Breast epithelium (tissue), 4 donors: Measurements from ENCODE around the gene OGFR. TPM values are rescaled to one million over a fixed set of nuclear protein-coding genes. Genes with fewer than 3 reads are reported as not detected.
A peak's percentile ranks its signal among the peaks of the same experiment; 100 is the strongest.

Source experiments
- DNase-seq, 2 donors: peaks; one replicate each; pipeline ENCODE4 v3.0.0-alpha.2; 2019; ENCODE audit warnings: low spot score in 2 of 2
- H3K27ac ChIP-seq, 2 donors: fragments of 200-600 bp; sonication (generic) in 1 of 2; one replicate each; pipeline ENCODE4 v1.5.1; 2016 to 2019; ENCODE audit warnings: mild to moderate bottlenecking in 1 of 2
- H3K27me3 ChIP-seq, 2 donors: fragments of 200-600 bp; sonication (generic) in 1 of 2; one replicate each; pipeline versions ENCODE4 v1.5.1 to v1.6.0; 2017 to 2019; ENCODE audit warnings: control low read depth in 1 of 2, mild to moderate bottlenecking in 1 of 2
- H3K36me3 ChIP-seq: fragments of 200-600 bp; one replicate; pipeline ENCODE4 v1.5.1; 2019
- H3K4me1 ChIP-seq, 2 donors: fragments of 200-600 bp; sonication (generic); one replicate each; pipeline ENCODE4 v1.5.1; 2016 to 2019; ENCODE audit warnings: control low read depth in 1 of 2
- H3K4me3 ChIP-seq, 3 donors: fragments of 200-600 bp; sonication (generic); 1 replicate in 2 of 3; 2 replicates in 1 of 3; pipeline ENCODE4 v1.5.1; 2016 to 2019; ENCODE audit warnings: mild to moderate bottlenecking in 3 of 3, moderate library complexity in 2 of 3
- H3K9me3 ChIP-seq, 2 donors: fragments of 200-600 bp; sonication (generic) in 1 of 2; one replicate each; pipeline ENCODE4 v1.5.1; 2016 to 2019; ENCODE audit warnings: control low read depth in 1 of 2
- POLR2A ChIP-seq: fragments of 450-650 bp; IDR thresholded peaks from one replicate; pipeline ENCODE4 v1.6.1; 2016; ENCODE audit warnings: antibody characterized with exemption, mild to moderate bottlenecking, moderate library complexity
- POLR2AphosphoS5 ChIP-seq, 3 donors: sonication (generic); formaldehyde crosslinking; IDR thresholded peaks; one replicate each; pipeline ENCODE4 v1.6.1; 2017; ENCODE audit warnings: antibody characterized with exemption in 3 of 3
- intact Hi-C: fragments of 100-400 bp; cut with DNase I; formaldehyde crosslinking; loops from one replicate; pipeline ENCODE4 v1.15.1; 2023; ENCODE audit warnings: low total_unique reads
- total RNA-seq, 3 donors: library from RNA; depleted of rRNA; stranded (reverse); fragments of >200 nt; gene quantifications; one replicate each; pipeline ENCODE4 v1.1.0, GENCODE V29; 2016
- TF ChIP-seq, protein P1 (sequence below), 3 donors: fragments of 450-650 bp; IDR thresholded peaks; one replicate each; pipeline ENCODE4 v1.5.1; 2016 to 2017; ENCODE audit warnings: antibody characterized with exemption in 3 of 3, mild to moderate bottlenecking in 3 of 3, moderate library complexity in 3 of 3

Gene OGFR
- total RNA-seq, 3 donors from 2014 or later = 38.5 to 45.3 (median 44.2) TPM

GRCh38 chr20:62772990-62773844 is 31.4 kb upstream of the OGFR start:
- H3K4me3 ChIP-seq = no peak overlapping the region
- no peak for DNase-seq
- H3K27me3 ChIP-seq = peaks cover 0 to 28% of the 10 kb centered on the region in 2 donors
- H3K27ac ChIP-seq = peak overlapping the region in 1 of 2 donors; percentile 3
- TF ChIP-seq POLR2A = no peak
- TF ChIP-seq POLR2AphosphoS5 (IDR thresholded peaks at IDR 0.05) = no peak
- TF ChIP-seq, protein P1, sequence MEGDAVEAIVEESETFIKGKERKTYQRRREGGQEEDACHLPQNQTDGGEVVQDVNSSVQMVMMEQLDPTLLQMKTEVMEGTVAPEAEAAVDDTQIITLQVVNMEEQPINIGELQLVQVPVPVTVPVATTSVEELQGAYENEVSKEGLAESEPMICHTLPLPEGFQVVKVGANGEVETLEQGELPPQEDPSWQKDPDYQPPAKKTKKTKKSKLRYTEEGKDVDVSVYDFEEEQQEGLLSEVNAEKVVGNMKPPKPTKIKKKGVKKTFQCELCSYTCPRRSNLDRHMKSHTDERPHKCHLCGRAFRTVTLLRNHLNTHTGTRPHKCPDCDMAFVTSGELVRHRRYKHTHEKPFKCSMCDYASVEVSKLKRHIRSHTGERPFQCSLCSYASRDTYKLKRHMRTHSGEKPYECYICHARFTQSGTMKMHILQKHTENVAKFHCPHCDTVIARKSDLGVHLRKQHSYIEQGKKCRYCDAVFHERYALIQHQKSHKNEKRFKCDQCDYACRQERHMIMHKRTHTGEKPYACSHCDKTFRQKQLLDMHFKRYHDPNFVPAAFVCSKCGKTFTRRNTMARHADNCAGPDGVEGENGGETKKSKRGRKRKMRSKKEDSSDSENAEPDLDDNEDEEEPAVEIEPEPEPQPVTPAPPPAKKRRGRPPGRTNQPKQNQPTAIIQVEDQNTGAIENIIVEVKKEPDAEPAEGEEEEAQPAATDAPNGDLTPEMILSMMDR (IDR thresholded peaks at IDR 0.05) = no peak
- H3K9me3 ChIP-seq = no peaks in the 10 kb centered on the region
- intact Hi-C loops = no loop called here
- H3K4me1 ChIP-seq = peaks cover 0 to 7% of the 10 kb centered on the region in 2 donors
- H3K36me3 ChIP-seq = no peaks in the 10 kb centered on the region

- TF ChIP-seq, protein P1 (IDR thresholded peaks at IDR 0.05) = no peak
- TF ChIP-seq POLR2AphosphoS5 (IDR thresholded peaks at IDR 0.05) (no peak), POLR2A (no peak)
- Histone ChIP-seq H3K27me3 (peaks cover 0 to 36% of the 10 kb centered on the region in 2 donors), H3K27ac (no peak overlapping the region), H3K4me1 (no peaks in the 10 kb centered on the region), H3K4me3 (no peak overlapping the region), H3K9me3 (no peaks in the 10 kb centered on the region), H3K36me3 (no peaks in the 10 kb centered on the region)
- no peak for DNase-seq
- intact Hi-C loops = no loop called here
These were observed 30.6 kb upstream of the OGFR start for GRCh38 chr20:62773845-62774714.

GRCh38 chr20:62774762-62775161 is 29.9 kb upstream of the OGFR start:
- H3K36me3 ChIP-seq = no peaks in the 10 kb centered on the region
- DNase-seq = no peak
- H3K9me3 ChIP-seq = no peaks in the 10 kb centered on the region
- intact Hi-C loops = loop anchor here (5.0 kb wide), 1 partner anchor 633 kb away; no protein-coding TSS in a partner anchor
- peaks cover 0 to 42% of the 10 kb centered on the region in 2 donors for H3K27me3 ChIP-seq
- no peaks in the 10 kb centered on the region for H3K4me1 ChIP-seq
- no peak overlapping the region for H3K4me3 ChIP-seq
- H3K27ac ChIP-seq = no peak overlapping the region
- no peak for TF ChIP-seq POLR2A
- no peak for TF ChIP-seq POLR2AphosphoS5 (IDR thresholded peaks at IDR 0.05)
- TF ChIP-seq, protein P1 (IDR thresholded peaks at IDR 0.05) = no peak

DNA sequence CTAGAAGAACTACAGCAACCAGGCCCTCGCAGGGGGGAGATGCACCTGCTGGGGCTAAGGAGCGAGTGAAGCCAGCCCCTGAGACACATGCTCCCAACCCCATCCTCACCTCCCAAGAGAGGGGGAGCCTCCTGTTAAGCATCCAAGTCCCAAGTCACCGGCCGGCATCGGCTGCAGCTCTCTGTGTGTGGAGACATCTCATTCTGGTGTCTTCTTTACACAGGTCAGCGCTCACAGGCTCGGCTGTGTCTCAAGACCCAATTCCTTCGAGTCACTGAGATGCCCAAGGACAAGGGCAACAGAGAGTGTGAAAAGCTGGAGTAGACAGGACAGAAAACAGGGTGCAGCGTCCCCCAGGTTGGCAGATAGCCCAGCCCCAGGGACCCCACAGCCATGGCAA is 29.4 kb upstream of the OGFR start:
- no peaks in the 10 kb centered on the region for H3K36me3 ChIP-seq
- peaks cover 0 to 45% of the 10 kb centered on the region in 2 donors for H3K27me3 ChIP-seq
- no peak for DNase-seq
- H3K4me3 ChIP-seq = no peak overlapping the region
- no peaks in the 10 kb centered on the region for H3K9me3 ChIP-seq
- H3K27ac ChIP-seq = no peak overlapping the region
- H3K4me1 ChIP-seq = no peaks in the 10 kb centered on the region
- TF ChIP-seq POLR2A = no peak
- TF ChIP-seq, protein P1 (IDR thresholded peaks at IDR 0.05) = no peak
- TF ChIP-seq POLR2AphosphoS5 (IDR thresholded peaks at IDR 0.05) = no peak
- intact Hi-C loops = loop anchor here (5.0 kb wide), 1 partner anchor 632 kb away; no protein-coding TSS in a partner anchor
